ENCODE data around the gene CREB3L2.

- TF ChIP-seq CTCF (IDR thresholded peaks at IDR 0.05) (no peak), POLR2A (IDR thresholded peaks at IDR 0.05) (no peak)
Measured at GRCh38 chr7:137967143-137968018, 34.5 kb downstream of the CREB3L2 start.
